MCF 10A (cell line): ENCODE measurements around the gene COL4A1. TPM values are rescaled to one million over a fixed set of nuclear protein-coding genes. Genes with fewer than 3 reads are reported as not detected.

Experiments
- BruUV-seq: library from RNA; stranded (reverse); fragments of 400-500 nt; replicated peaks from 2 replicates; lab custom pipeline; 2021; lab: Mats Ljungman, UMichigan
- CTCF ChIA-PET: fragments of 300-600 bp; sonication (Branson Sonifier 250); formaldehyde crosslinking; extraction: SDS; loops from one replicate; lab custom pipeline; 2021; ENCODE audit warnings: antibody characterized with exemption, inconsistent platforms; lab: Yijun Ruan, JAX
- POLR2A ChIA-PET: fragments of 300-600, 350-650 bp; sonication (Branson Sonifier 250); formaldehyde crosslinking; extraction: SDS; loops from one replicate; lab custom pipeline; 2020; ENCODE audit warnings: antibody characterized with exemption, inconsistent platforms; lab: Yijun Ruan, JAX
- DNase-seq: peaks from one replicate; pipeline ENCODE4 v3.0.0-alpha.2; 2018; ENCODE audit not compliant: unreplicated experiment
- H3K27ac Mint-ChIP-seq: one replicate; pipeline ENCODE4 v1.8.0; 2022; ENCODE audit warnings: mild to moderate bottlenecking, low read depth, mixed read lengths; ENCODE audit not compliant: unreplicated experiment
- H3K27me3 Mint-ChIP-seq: one replicate; pipeline ENCODE4 v1.8.0; 2022; ENCODE audit warnings: mixed read lengths; ENCODE audit not compliant: insufficient read depth, unreplicated experiment
- H3K36me3 Mint-ChIP-seq: one replicate; pipeline ENCODE4 v1.8.0; 2022; ENCODE audit warnings: mild to moderate bottlenecking, moderate library complexity, mixed read lengths; ENCODE audit not compliant: insufficient read depth, unreplicated experiment
- H3K4me1 Mint-ChIP-seq: one replicate; pipeline ENCODE4 v1.8.0; 2022; ENCODE audit warnings: mixed read lengths; ENCODE audit not compliant: insufficient read depth, unreplicated experiment
- H3K4me3 Mint-ChIP-seq: one replicate; pipeline ENCODE4 v1.8.0; 2022; ENCODE audit warnings: mild to moderate bottlenecking, moderate library complexity, mixed read lengths; ENCODE audit not compliant: unreplicated experiment
- H3K9me3 Mint-ChIP-seq: one replicate; pipeline ENCODE4 v1.8.0; 2022; ENCODE audit warnings: mixed read lengths; ENCODE audit not compliant: unreplicated experiment
- CTCF ChIP-seq: fragments of 200-600 bp; IDR thresholded peaks from one replicate; pipeline ENCODE4 v1.8.0; 2022; ENCODE audit warnings: antibody characterized with exemption, mild to moderate bottlenecking; ENCODE audit not compliant: unreplicated experiment
- intact Hi-C: fragments of 100-400 bp; cut with micrococcal nuclease; formaldehyde crosslinking; loops from 2 replicates; pipeline ENCODE4 v1.14.1; 2022
- total RNA-seq: library from RNA; stranded (reverse); gene quantifications from 2 replicates; pipeline ENCODE4 v1.2.3, GENCODE V29; 2022

Gene COL4A1
- total RNA-seq, 1 experiment from 2014 or later, result 42.1 TPM

- intact Hi-C loops, result no loop called here
- no peaks in the 10 kb centered on the region for H3K9me3 Mint-ChIP-seq
- DNase-seq, result peak; percentile 1
- H3K27ac Mint-ChIP-seq, result no peak overlapping the region
- TF ChIP-seq CTCF, result no peak
- ChIA-PET POLR2A (no interaction called here), CTCF (no interaction called here)
- no peaks in the 10 kb centered on the region for H3K27me3 Mint-ChIP-seq
- H3K4me3 Mint-ChIP-seq, result no peak overlapping the region
- no TSS peak for BruUV-seq
- H3K4me1 Mint-ChIP-seq, result no peaks in the 10 kb centered on the region
- peaks cover 23% of the 10 kb centered on the region for H3K36me3 Mint-ChIP-seq
Measured at GRCh38 chr13:110197026-110197425, 109.9 kb downstream of the COL4A1 start.

DNA sequence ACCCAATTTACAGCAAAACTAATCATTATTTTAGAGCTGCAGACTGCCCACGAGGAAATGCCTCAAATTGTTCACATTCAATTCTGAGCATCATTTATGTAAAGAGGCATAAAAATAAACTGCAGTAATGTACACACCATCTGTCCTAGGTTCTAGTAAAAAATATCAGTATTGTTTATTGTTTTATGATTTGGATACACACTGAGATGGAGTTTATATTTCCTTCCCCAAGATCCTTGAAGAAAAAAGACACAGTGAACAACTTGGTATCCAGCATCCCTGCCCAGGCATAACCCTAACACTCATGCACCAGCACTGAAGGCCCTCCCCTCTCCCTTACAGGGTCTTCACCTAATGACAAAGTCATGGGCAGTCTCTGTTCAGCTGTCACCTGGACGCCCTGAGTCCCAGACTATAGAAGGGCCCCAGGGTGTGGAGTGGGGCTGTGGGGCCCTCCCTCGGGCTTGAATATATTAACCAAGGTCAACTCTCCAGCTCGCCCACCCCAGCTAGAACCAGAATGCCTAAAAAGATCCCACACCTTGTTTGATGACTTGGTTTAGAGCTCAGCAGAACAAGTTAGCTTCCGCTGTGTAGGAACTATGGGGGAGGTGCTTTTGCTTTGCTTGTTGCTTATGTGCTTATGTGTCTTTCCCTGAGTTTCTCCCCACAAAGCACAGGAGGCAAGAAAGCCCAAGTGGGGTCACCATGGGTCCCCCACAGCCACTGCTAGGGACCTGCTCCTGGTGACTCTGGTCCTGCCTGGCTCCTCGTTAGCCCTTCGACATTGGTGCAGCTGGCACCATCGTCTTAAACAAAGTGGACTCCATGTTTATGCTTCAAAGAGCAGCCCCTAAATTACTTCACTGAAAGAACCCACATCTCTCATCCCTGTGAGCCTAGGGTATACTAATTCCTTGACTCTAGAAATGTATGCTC is 111.1 kb downstream of the COL4A1 start:
- CTCF ChIA-PET, result no interaction called here

GRCh38 chr13:110194451-110194850 is 112.5 kb downstream of the COL4A1 start:
- no peak for DNase-seq
- peaks cover 26% of the 10 kb centered on the region for H3K36me3 Mint-ChIP-seq
- H3K27ac Mint-ChIP-seq, result no peak overlapping the region
- BruUV-seq, result no TSS peak
- intact Hi-C loops, result no loop called here
- no peaks in the 10 kb centered on the region for H3K4me1 Mint-ChIP-seq
- no peaks in the 10 kb centered on the region for H3K27me3 Mint-ChIP-seq
- no peak overlapping the region for H3K4me3 Mint-ChIP-seq
- POLR2A ChIA-PET, result no interaction called here
- TF ChIP-seq CTCF, result no peak
- H3K9me3 Mint-ChIP-seq, result no peaks in the 10 kb centered on the region
- CTCF ChIA-PET, result no interaction called here

More for the DNA sequence above, 111.1 kb downstream of the COL4A1 start:
- intact Hi-C loops, result no loop called here
- no peak for DNase-seq
- Mint-ChIP-seq H3K27ac (no peak overlapping the region), H3K9me3 (no peaks in the 10 kb centered on the region), H3K36me3 (peaks cover 28% of the 10 kb centered on the region), H3K4me1 (no peaks in the 10 kb centered on the region), H3K4me3 (no peak overlapping the region), H3K27me3 (no peaks in the 10 kb centered on the region)
- no peak for TF ChIP-seq CTCF
- no TSS peak for BruUV-seq
- POLR2A ChIA-PET, result no interaction called here

- Mint-ChIP-seq H3K9me3 (no peaks in the 10 kb centered on the region), H3K4me1 (no peaks in the 10 kb centered on the region), H3K4me3 (no peak overlapping the region), H3K27me3 (no peaks in the 10 kb centered on the region), H3K36me3 (peaks cover 22% of the 10 kb centered on the region), H3K27ac (no peak overlapping the region)
- intact Hi-C loops, result no loop called here
- BruUV-seq, result no TSS peak
- ChIA-PET CTCF (no interaction called here), POLR2A (interaction anchor here (0.6 kb wide), 1 partner anchor 522 kb away, joined by 3 read pairs; no protein-coding TSS in a partner anchor)
- no peak for DNase-seq
- no peak for TF ChIP-seq CTCF
Measured at GRCh38 chr13:110193491-110193890, 113.5 kb downstream of the COL4A1 start.
